Measurements from ENCODE around the gene CRYZL1. TPM values are rescaled to one million over a fixed set of nuclear protein-coding genes. Genes with fewer than 3 reads are reported as not detected.

The CRYZL1 gene
- total RNA-seq, 2 experiments from 2014 or later, result 30.2 to 31.4 TPM

GRCh38 chr21:33542640-33543504 is 98.7 kb downstream of the CRYZL1 start, which contains the start of gene SON:
Gene SON, plus strand, starts transcription at chr21:33543038. Its CDS starts 55 bp downstream, at chr21:33543093.
- CTCF ChIA-PET, result interaction anchor here (1.1 to 3.3 kb wide), 5 partner anchors 46 to 407 kb away, joined by 3 to 20 read pairs (median 6); partner anchors contain the start of genes DNAJC28, DONSON and TMEM50B
- ATAC-seq, result peak; percentile 95
- Mint-ChIP-seq H3K36me3 (ENCODE audit: low read depth) (peaks cover 47% of the 10 kb centered on the region), H3K4me1 (ENCODE audit: low read depth) (peaks cover 32% of the 10 kb centered on the region), H3K4me3 (peak within 1 kb of the TSS; percentile 95), H3K27me3 (ENCODE audit: low read depth) (no peaks in the 10 kb centered on the region), H3K9me3 (ENCODE audit: insufficient read depth) (no peaks in the 10 kb centered on the region), H3K27ac (peak within 1 kb of the TSS; percentile 99)
- POLR2A ChIA-PET, result interaction anchor here (0.6 to 6.0 kb wide), 19 partner anchors 9 to 391 kb away, joined by 3 to 32 read pairs (median 5); partner anchors contain the start of genes DNAJC28, DONSON and TMEM50B
- peak; percentile 99 for DNase-seq

- ATAC-seq (peak; percentile 71), DNase-seq (peak; percentile 86)
- ChIA-PET POLR2A (interaction anchor here (0.5 to 6.0 kb wide), 15 partner anchors 9 to 275 kb away, joined by 3 to 32 read pairs (median 4); partner anchors contain the start of genes DNAJC28, DONSON and TMEM50B), CTCF (interaction anchor here (0.7 to 3.3 kb wide), 4 partner anchors 46 to 64 kb away, joined by 3 to 20 read pairs (median 8); partner anchors contain the start of genes DONSON and TMEM50B)
- no peaks in the 10 kb centered on the region for H3K9me3 Mint-ChIP-seq (ENCODE audit: insufficient read depth)
- H3K4me3 Mint-ChIP-seq, result peak within 1 kb of the TSS; percentile 95
- H3K27ac Mint-ChIP-seq, result peak within 1 kb of the TSS; percentile 99
- peaks cover 49% of the 10 kb centered on the region for H3K36me3 Mint-ChIP-seq (ENCODE audit: low read depth)
- peaks cover 30% of the 10 kb centered on the region for H3K4me1 Mint-ChIP-seq (ENCODE audit: low read depth)
- H3K27me3 Mint-ChIP-seq (ENCODE audit: low read depth), result no peaks in the 10 kb centered on the region
Measured at GRCh38 chr21:33541756-33542639, 99.5 kb downstream of the CRYZL1 start, which contains the start of gene GART. Gene GART, minus strand, starts transcription at chr21:33542117. Its CDS starts 2,802 bp downstream, at chr21:33539315.

GRCh38 chr21:33541105-33541711 is 100.3 kb downstream of the CRYZL1 start:
- DNase-seq (no peak), ATAC-seq (no peak)
- Mint-ChIP-seq H3K27ac (peak overlapping the region; percentile 99), H3K36me3 (ENCODE audit: low read depth) (peaks cover 53% of the 10 kb centered on the region), H3K4me1 (ENCODE audit: low read depth) (peaks cover 30% of the 10 kb centered on the region), H3K9me3 (ENCODE audit: insufficient read depth) (no peaks in the 10 kb centered on the region), H3K4me3 (peak overlapping the region; percentile 95), H3K27me3 (ENCODE audit: low read depth) (no peaks in the 10 kb centered on the region)
- POLR2A ChIA-PET, result interaction anchor here (0.5 to 6.0 kb wide), 7 partner anchors 47 to 274 kb away, joined by 3 to 32 read pairs (median 4); partner anchors contain the start of genes DNAJC28, DONSON and TMEM50B
- CTCF ChIA-PET, result interaction anchor here (0.7 to 1.9 kb wide), 2 partner anchors 47 to 65 kb away, joined by 3 to 9 read pairs; partner anchors contain the start of gene DONSON

- H3K36me3 Mint-ChIP-seq (ENCODE audit: low read depth), result peaks cover 52% of the 10 kb centered on the region
- DNase-seq (no peak), ATAC-seq (no peak)
- no peaks in the 10 kb centered on the region for H3K27me3 Mint-ChIP-seq (ENCODE audit: low read depth)
- peaks cover 26% of the 10 kb centered on the region for H3K4me1 Mint-ChIP-seq (ENCODE audit: low read depth)
- H3K4me3 Mint-ChIP-seq, result peak overlapping the region; percentile 95
- ChIA-PET CTCF (interaction anchor here (0.6 to 1.9 kb wide), 3 partner anchors 8 to 786 kb away, joined by 3 to 9 read pairs (median 3); no protein-coding TSS in a partner anchor), POLR2A (interaction anchor here (0.5 to 6.0 kb wide), 3 partner anchors 41 to 179 kb away, joined by 4 to 32 read pairs (median 4); partner anchors contain the start of gene TMEM50B)
- peak overlapping the region; percentile 84 for H3K27ac Mint-ChIP-seq
- H3K9me3 Mint-ChIP-seq (ENCODE audit: insufficient read depth), result no peaks in the 10 kb centered on the region
Measured at GRCh38 chr21:33540711-33541104, 100.8 kb downstream of the CRYZL1 start.

GRCh38 chr21:33539616-33540015 is 101.9 kb downstream of the CRYZL1 start:
- no peak for DNase-seq
- H3K9me3 Mint-ChIP-seq (ENCODE audit: insufficient read depth), result no peaks in the 10 kb centered on the region
- no peaks in the 10 kb centered on the region for H3K27me3 Mint-ChIP-seq (ENCODE audit: low read depth)
- ChIA-PET CTCF (interaction anchor here (1.0 to 1.3 kb wide), 2 partner anchors 9 to 178 kb away, joined by 3 to 4 read pairs; no protein-coding TSS in a partner anchor), POLR2A (interaction anchor here (6.0 kb wide), 1 partner anchor 60 kb away, joined by 32 read pairs; the partner anchor contains the start of gene TMEM50B)
- no peak overlapping the region for H3K27ac Mint-ChIP-seq
- peaks cover 22% of the 10 kb centered on the region for H3K4me1 Mint-ChIP-seq (ENCODE audit: low read depth)
- peaks cover 58% of the 10 kb centered on the region for H3K36me3 Mint-ChIP-seq (ENCODE audit: low read depth)
- H3K4me3 Mint-ChIP-seq, result no peak overlapping the region
- ATAC-seq, result no peak

Other genes starting within 250 kb of the CRYZL1 start
- gene IFNGR2, start 238.3 kb downstream of the CRYZL1 start, total RNA-seq, result 1 to 10 TPM; 6.5 to 8.2 TPM
- gene TMEM50B, start 161.8 kb downstream of the CRYZL1 start, total RNA-seq, result 10 to 100 TPM; 34.9 to 37.5 TPM
- gene DNAJC28, start 150.0 kb downstream of the CRYZL1 start, total RNA-seq, result under 1 TPM; 0.40 to 0.73 TPM
- 100 to 1,000 TPM; 138 to 147 TPM for gene GART, start 99.6 kb downstream of the CRYZL1 start, total RNA-seq
- gene SON, start 98.7 kb downstream of the CRYZL1 start, total RNA-seq, result 100 to 1,000 TPM; 284 to 285 TPM
- 10 to 100 TPM; 43.3 to 44.1 TPM for gene DONSON, start 53.1 kb downstream of the CRYZL1 start, total RNA-seq
- 1 to 10 TPM; 1.6 to 1.7 TPM for gene ITSN1, start 760 bp upstream of the CRYZL1 start, total RNA-seq

All from activated CD8-positive, alpha-beta T cell treated with anti-CD3 and anti-CD28 coated beads, Interleukin-2, amount 10 ng/mL, durations not matched to agents 7 days and 5 days (primary cell).